ENCODE measurements around the gene ENAH.

ENAH gene

GRCh38 chr1:225601902-225602589 lies 50.9 kb downstream of the ENAH start:
- no peak for DNase-seq

- no peak for DNase-seq
Observed at GRCh38 chr1:225598847-225599246, 54.1 kb downstream of the ENAH start.

- no peak for DNase-seq
Observed at GRCh38 chr1:225597926-225598575, 54.9 kb downstream of the ENAH start.

- DNase-seq, result no peak
Observed at GRCh38 chr1:225596736-225597135, 56.2 kb downstream of the ENAH start.

- DNase-seq, result no peak
Observed at GRCh38 chr1:225595974-225596551, 56.9 kb downstream of the ENAH start.

- no peak for DNase-seq
Observed at GRCh38 chr1:225595452-225595851, 57.5 kb downstream of the ENAH start.

GRCh38 chr1:225593414-225593813 lies 59.5 kb downstream of the ENAH start:
- DNase-seq, result no peak

- no peak for DNase-seq
Observed at GRCh38 chr1:225592362-225593025, 60.4 kb downstream of the ENAH start.

- no peak for DNase-seq
Observed at GRCh38 chr1:225587310-225587709, 65.6 kb downstream of the ENAH start.

- no peak for DNase-seq
Observed at GRCh38 chr1:225581186-225581585, 71.7 kb downstream of the ENAH start.

- DNase-seq, result no peak
Observed at GRCh38 chr1:225580238-225581099, 72.5 kb downstream of the ENAH start.

GRCh38 chr1:225578251-225578977 lies 74.5 kb downstream of the ENAH start:
- no peak for DNase-seq

GRCh38 chr1:225577241-225577640 lies 75.7 kb downstream of the ENAH start:
- no peak for DNase-seq

- no peak for DNase-seq
Observed at GRCh38 chr1:225573216-225573615, 79.7 kb downstream of the ENAH start.

GRCh38 chr1:225572422-225572821 lies 80.5 kb downstream of the ENAH start:
- no peak for DNase-seq

GRCh38 chr1:225567789-225568188 lies 85.1 kb downstream of the ENAH start:
- no peak for DNase-seq

GRCh38 chr1:225565847-225566246 lies 87.1 kb downstream of the ENAH start:
- no peak for DNase-seq

- no peak for DNase-seq
Observed at GRCh38 chr1:225561675-225562074, 91.2 kb downstream of the ENAH start.

GRCh38 chr1:225559902-225560301 lies 93.0 kb downstream of the ENAH start:
- no peak for DNase-seq

- no peak for DNase-seq
Observed at GRCh38 chr1:225559326-225559725, 93.6 kb downstream of the ENAH start.

GRCh38 chr1:225556694-225557093 lies 96.2 kb downstream of the ENAH start:
- no peak for DNase-seq

- no peak for DNase-seq
Observed at GRCh38 chr1:225555821-225556220, 97.1 kb downstream of the ENAH start.

Measured in GDM1 (cell line).